NAMALWA (cell line): ENCODE data around the gene CCDC127.

ENCODE experiments used
- DNase-seq: peaks from one replicate; pipeline ENCODE4 v3.0.0-alpha.2; 2015; ENCODE audit warnings: low spot score

CCDC127 gene

DNA sequence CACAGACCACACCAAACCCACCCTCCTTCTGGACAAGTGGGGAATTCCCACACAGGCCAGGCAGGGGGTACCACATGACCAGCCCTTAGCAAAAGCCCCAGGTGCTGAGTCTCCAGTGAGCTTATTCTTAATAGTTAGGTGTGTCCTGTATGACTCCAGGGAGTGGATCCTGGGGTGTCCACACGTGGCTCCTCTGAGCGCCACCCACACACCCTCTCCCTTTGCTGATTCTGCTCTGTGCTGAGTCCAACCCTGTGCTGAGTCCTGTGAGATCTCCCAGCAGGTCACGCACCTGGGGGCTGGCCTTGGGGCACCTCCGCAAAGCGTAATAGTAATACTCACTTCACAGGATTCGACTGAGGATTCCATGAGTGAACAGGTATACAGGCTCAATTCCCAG, 14.0 kb downstream of the CCDC127 start:
- DNase-seq = no peak

DNA sequence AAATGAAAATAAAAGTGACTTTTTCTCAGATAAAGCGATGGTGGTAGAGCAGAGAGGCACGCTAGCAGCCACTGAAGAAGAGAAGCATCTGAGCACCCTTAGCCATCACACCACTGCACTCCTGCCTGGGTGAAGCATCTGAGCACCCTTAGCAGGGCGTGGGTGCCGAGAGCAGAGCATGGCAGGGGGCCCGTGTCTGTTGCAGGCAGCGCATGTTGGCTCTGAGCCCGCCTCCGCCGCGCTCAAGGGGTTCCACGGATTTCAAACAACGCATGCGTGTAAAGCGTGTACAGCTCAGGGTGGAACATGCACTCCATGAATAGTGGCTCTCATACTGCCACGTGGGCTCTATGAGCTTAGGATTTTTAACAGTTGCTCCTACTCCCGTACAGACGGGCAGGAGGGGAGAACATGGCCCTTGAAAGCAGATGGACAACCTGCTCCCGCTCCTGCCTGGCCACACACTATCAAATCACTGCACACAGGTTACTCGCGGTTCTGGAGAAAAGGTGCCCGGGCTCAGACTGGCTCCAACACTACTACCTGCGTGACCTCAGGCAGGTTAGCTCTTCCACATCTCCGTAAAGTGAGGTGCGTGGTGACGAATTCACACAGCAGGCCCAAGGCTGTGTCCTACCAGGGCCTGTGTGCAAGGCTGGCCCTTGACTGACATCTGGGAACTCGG, 14.6 kb downstream of the CCDC127 start:
- no peak for DNase-seq

DNA sequence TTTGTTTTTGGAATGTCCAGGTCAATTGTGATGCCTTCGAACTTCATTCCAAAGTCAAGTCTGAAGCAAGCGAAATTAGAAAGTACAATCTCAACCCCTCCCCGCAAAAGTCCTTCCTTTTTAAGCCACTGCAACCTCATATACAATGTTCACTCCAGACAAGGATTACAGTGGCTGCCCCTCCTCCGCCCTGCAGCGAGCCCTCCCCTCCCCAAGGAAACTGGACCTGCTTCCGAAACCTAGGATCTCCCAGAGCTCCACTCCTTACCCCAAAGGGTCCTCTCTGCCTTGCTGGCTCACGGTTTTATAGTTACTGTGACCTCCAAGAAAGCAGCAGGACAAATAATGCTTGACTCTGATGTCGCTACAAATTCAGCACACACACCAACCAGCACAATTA, 16.3 kb downstream of the CCDC127 start:
- no peak for DNase-seq

DNA sequence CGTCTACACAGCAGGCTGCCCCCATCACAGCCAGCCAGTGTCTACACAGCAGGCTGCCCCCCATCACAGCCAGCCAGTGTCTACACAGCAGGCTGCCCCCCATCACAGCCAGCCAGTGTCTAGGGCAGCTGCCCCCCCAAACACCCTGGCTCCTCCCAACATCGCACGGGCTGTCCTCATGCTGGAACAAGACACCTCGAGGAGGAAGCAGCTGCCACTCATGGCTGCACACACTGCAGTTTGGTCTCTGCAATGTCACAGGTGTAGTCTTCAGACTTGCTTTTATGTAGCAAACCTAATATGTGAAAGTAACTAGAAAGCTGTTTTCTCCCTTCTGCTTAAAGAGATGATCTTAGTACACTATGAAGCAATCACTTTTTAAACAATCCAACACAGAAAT, 17.0 kb downstream of the CCDC127 start:
- DNase-seq = peak; percentile 86

DNA sequence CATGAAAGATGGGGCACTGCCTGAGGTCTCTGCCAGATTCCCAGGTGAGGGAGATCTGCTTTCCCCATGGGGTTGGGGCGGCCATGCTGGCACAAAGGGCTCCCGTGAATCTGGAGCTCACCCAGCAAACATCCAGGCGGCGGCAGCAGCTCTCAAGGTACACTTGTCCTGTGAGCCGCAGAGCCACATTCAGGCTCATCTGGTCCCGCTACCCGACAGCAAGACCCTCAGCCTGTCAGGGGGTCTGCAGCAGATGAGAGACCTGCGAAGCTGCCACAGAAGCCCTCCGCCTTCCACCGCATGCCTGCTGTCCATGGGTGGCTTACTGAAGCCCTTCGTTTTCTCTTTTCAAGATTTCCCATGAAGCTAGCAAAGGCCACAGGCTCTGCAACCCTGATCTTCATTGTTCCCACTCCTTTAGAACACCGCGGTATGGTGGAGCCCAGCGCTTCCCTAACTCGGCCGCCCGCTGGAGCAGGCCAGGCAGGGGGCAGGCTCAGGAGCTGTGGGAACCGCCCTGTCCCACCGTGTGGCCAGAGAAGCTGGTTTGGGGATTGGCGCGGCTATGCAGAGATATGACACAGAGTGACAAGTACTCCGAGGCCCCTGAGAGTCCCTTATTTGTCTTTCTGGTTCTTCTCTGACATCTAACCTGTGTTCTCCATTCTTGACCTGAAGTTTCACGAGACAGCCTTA, 17.9 kb downstream of the CCDC127 start:
- DNase-seq = no peak

DNA sequence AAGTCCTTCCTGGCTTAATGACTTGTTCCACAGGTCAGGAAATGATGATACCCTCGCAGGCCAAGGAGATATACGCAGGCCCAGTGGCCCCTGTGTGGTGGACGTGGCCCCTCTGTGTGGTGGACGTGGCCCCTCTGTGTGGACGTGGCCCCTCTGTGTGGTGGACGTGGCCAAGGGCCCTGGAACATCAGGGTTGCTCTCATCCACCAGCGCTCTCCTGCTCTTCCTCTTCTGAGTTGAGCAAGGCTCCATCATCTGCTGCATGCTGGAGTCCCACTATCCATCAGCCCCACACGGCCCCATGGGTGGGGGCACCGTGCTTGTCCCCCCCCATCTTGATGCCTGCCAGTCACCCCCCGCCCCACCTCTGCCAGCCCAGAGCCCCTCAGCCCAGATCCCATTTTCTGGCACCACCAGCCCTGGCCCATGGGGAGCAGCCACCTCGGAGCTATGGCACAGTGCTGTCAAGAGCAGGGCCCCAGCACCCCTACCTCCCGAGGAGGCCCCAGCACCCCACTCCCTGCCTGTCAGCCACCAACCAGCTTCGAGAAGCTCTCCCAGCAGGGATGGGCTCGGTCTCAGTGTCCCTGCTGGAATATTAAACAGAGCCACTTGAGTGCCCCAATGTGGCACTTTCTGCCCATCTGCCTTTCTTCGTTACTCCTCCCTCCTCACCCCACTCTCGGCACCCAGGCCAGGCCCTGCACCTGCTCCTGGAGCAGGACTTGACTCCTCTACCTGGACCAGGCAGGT, 18.6 kb downstream of the CCDC127 start:
- DNase-seq = no peak

DNA sequence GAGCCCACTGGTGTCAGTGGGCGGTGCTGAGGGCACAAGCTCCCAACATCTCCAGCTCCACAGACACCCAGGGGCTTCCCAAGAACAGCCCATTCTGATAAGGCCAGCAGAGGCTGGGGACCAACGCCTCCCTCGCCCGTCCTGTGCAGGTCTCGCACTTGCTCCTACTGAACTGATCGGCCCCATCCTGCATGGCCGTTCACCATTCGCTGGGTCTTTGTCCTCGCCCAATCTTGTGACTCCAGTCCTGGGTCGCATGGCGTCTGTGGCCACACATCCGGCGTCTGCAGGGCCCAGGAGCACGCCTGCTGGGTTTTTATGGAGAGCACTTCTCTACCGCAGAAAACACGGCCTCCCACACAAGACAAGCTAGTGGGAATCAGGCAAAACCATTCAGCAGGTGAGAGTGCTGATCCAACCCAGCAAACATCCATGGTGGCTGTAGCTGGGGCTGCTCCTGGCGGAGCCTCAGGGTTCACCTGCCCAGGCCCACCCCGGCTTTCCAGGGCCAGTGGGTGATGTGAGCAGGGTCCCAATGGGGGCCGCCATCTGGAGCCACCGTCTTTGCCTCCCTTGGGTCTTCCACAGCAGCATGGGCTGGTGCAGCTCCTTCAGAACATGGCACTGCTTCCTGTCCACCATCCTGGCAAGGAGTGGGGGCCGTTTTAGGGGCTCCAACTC, 19.3 kb downstream of the CCDC127 start:
- no peak for DNase-seq

DNA sequence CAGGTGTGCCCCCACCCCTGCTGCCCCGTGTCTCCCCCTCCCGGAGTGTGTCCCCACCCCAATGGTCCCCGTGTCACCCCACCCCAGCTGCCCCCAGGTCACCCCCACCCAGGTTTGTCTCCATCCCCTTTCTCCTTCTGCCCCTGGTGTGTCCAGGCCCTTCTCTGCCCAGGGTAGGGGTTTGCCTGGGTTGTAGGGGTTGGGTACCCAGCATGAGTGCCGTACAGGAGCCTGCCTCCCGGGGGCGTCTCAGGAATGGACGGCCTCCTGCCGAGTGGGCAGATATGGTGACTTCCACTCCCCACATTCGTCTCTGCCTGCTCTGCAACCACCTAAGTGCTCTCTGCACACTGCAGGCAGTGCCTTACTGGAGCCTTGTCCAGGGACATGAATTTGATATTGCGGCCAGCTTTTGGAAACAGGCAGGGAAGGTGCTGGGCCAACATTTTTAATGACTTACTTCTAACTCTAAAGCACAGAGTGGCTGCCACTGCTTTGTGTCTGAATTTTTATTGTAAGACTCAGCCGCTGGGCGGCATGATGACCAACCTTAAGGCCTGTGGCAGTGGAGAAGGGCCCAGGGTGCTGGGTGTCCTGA, 20.0 kb downstream of the CCDC127 start:
- DNase-seq = no peak

DNA sequence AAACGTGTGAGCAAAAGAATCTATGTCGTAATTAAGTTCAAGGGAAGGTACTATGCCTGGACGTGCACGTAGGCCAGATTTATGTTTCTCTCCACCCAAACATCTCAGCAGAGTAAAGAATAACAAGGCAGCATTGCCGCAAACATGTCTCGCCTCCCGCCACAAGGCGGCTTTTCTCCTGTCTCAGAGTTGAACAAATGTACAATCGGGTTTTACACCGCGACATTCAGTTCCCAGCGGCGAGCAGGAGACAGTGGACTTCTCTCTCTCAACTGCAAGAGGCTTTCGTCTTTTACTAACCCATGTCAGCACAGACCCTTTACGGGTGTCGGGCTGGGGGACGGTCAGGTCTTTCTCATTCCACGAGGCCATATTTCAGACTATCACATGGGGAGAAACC, 20.9 kb downstream of the CCDC127 start:
- peak; percentile 36 for DNase-seq

DNA sequence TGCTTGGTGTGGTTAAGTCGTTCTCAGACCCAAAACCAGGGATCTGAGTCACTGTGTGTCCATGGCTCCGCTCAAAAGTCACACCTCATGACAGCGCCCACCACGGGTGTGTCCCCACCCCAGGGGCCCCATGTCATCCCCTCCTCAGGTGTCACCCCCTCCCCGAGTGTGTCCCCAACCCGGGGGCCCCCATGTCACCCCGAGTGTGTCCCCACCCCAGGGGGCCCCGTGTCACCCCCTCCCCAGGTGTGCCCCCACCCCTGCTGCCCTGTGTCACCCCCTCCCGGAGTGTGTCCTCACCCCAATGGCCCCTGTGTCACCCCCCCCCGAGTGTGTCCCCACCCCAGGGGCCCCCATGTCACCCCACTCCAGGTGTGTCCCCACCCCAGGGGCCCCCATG, 21.6 kb downstream of the CCDC127 start:
- DNase-seq = no peak

DNA sequence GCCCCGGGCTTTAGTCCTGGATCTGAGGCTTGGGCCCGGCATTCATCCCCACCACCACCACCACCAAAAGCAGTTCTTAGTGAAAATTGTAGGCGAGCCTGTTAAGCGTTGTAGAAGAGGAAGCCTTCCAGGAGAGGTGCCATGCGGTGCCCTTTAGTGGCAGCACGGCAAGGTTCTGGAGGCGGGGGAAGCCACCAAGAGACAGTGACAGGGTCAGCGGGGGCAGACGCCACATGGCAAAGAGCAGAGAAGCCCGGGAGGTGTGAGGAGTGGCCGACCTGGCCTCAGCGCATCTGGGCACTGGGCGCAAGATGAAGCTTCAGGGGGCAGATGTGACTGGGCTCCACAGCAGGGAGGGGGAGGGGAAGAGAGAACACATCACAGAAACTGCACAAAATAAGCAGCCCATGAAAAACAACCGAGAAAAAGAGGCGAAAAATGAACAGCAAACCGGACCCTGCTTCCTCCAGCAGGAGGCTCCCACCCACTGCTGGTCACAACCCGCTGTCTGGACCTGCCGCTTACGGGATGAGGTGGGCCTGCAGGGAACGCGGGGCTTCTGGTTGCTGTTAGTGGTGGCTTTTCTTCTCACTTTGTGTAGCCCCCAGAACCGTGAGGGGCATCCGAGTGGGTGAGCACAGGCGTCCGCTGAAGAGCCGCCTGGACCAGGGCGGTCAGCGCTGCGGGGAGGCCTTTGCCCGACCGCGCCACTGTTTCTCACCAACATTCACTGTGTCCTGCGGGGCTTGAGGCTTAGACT, 22.4 kb downstream of the CCDC127 start:
- DNase-seq = peak; percentile 36

DNA sequence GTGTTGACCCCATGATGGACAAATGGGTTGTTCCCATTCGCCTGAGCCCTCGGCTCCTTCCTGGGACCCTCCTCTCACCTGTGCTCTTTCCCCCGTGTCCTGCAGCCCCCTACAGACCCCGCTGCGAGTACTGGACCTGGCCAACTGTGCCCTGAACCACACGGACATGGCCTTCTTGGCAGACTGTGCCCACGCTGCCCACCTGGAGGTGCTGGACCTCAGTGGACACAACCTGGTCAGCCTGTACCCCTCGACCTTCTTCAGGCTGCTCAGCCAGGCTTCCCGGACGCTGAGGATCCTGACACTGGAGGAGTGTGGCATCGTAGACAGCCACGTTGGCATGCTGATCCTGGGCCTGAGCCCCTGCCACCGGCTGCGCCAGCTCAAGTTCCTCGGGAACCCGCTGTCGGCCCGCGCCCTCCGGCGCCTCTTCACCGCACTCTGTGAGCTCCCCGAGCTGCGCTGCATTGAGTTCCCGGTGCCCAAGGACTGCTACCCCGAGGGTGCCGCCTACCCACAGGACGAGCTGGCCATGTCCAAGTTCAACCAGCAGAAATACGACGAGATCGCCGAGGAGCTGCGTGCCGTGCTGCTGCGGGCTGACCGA, 23.2 kb downstream of the CCDC127 start:
- no peak for DNase-seq

DNA sequence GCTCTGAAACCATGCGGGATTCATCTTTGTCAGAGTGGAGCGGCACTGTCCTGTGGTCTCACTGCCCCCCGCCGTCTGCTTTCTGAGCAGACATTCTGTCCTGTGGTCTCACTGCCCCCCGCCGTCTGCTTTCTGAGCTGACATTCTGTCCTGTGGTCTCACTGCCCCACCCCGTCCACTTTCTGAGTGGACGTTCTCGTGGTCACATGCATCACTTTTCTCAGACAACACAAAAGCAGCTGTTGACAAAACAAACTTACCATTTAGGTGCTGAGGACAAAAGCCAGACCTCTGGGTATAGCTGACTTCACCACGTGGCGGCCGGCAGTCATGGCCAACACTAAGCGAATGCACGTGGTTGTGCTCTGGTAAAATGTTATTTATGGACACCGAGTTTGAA, 23.9 kb downstream of the CCDC127 start:
- no peak for DNase-seq

DNA sequence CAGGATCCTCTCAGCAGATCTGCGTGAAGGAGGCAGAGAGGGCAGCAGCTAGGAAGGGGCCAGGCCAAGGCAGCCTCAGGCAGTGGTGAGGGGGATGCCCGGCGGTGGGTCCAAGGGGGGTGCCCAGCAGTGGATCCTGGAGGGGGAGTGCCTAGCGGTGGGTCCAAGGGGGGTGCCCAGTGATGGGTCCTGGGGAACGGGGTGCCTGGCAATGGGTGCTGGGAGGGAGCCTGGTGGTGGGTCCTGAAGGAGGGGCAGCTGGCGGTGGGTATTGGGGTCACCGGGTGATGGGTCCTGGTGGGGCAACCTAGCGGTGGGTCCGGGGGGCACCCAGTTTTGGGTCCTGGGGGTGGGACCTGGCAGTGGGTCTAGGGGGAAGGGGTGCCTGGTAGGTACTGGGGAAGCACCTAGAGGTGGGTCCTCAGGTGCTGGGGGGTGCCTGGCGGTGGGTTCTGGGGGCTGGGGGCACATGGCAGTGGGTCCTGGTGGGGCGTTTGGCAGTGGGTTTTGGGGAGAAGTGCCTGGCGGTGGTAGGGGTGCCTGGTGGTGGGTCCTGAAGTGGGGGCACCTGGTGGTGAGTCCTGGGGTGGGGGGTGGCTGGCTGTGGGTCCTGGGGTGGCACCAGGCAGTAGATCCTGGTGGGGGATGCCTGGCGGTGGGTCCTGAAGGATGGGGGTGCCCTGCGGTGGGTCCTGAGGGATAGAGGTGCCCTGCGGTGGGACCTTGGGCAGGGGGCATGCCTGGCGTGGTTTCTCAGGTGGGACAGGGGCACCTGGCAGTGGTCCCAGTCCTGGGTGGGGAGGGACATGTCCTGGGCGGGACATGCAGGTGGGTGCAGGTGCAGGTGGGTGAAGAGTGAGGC, 24.8 kb downstream of the CCDC127 start:
- no peak for DNase-seq

DNA sequence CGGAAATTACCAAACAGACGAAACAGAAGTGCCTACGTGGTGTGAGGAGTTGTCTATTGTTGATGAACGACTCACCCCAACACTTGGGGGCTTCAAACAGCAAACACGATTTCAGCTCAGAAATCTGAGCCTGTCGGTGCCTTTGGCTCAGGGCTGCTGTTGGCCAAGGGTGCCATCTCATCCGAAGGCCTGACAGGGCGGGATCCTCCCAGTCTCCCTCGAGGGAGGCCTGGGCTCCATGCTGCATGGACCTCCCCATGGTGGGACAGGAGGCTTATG, 25.3 kb downstream of the CCDC127 start:
- peak; percentile 34 for DNase-seq

DNA sequence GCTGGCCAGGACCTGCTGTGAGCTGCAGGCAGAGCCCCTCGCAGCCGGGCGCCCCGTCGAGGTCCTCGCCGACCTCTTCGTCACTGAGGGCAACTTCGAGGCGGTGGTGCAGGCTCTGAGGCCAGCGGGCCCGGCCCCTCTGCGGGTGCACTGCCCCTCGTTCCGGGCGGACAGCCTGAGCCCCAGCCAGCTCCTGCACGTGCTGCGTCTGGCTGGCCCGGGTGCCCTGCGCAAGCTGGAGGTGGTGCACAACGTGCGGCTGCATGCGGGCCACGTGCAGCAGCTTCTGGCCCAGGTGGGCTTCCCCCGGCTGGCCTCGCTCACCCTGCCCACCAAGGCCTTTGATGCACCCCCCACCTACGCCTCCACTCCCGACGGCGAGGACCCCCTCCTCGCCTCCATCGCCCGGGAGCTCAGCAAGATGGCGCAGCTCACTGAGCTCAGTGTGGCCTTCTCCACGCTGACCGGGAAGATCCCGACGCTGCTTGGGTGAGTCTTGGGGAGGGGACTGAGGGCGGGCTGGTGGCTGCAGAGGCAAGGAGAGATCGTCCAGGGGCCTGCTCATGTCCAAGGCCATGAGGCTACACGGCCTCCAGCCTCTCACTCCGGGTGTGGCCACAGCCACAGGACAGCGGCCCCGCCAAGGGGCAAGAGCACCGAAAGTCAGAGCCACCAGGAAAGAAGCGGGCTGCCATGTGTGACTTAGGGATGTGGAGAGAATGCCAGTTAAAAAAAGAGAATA, 25.8 kb downstream of the CCDC127 start:
- DNase-seq = no peak

DNA sequence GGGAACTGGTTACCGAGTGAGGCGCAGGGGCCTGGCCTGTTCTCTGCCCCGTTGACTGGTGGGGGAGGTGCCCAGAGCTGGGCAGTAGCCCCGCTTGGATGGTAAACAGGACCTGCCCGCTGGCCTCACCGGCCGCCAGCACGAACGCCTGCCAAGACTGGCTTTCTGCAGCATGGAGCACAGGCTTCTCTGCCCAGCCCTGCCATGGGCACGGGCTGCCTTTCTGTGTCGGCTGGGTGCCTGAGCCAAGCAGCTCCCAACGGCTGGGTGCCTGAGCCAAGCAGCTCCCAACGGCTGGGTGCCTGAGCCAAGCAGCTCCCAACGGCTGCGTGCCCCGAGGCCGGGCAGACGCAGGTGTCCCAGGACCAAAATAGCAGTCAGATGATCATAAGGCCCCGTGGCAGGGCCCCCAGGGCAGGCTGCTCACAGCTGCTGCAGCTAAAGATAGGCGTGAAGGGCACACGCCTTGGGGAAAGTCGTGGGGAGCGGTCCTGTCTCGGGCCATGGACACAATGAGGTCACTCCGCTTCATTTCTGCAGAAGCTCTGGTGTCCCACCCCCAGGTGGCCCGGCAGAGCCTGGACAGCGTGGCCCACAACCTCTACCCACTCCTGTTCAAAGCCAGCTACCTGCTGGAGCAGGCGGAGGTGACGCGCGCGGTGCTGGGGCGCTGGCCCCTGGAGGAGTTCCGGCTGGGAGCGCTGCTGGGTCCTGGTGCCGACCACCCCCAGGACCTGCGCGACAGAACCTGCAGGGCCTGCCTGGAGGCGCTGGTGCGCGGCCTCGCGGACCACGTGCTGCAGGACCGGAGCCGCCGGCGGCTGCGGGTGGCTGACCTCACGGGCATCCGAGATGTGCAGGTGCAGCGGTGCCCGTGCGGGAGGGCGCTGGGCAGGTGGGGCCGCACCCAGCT, 26.7 kb downstream of the CCDC127 start, which contains the start of gene LRRC14B:
LRRC14B (plus strand) TSS at position 460 of the 913 bp plus-strand sequence; CDS start at position 504, 44 bp downstream.
- DNase-seq = peak; percentile 97

DNA sequence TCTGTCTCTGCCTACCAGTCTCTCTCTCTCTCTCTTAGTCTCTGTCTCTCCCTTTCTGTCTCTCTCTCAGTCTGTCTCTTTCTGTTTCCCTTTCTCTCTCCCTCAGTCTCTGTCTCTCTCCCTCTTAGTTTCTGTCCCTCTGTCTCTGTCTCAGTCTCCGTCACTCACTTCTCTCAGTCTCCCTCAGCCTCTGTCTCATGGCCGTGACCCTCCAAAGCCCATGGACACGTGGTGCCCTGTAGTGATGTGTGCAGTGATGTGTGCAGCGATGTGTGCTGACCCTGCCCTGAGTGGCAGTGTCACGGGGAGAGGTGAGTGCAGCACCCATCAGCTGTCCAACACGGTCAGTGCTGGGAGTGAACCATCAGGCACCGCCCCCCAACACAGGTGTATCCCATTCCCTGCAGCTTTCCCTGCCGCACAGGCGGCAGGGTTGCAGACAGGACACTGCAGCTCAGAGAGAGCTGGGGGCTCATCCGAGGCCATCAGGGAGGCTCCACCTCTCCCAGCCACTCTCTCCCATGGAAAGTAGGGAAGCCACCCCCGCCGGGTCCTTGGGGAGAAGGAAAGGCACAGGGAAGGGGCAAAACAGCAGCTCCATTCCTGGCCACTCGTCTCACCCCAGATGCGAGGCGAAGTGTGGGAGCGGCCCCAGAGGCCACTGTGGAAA, 27.5 kb downstream of the CCDC127 start:
- peak; percentile 62 for DNase-seq
